ENCODE measurements around the gene RPS14. TPM values are rescaled to one million over a fixed set of nuclear protein-coding genes. Genes with fewer than 3 reads are reported as not detected.

Gene RPS14
- total RNA-seq, 3 donors from 2014 or later (not counting 1 experiment from before 2014, with no cell fraction given) = 1,744 to 2,278 (median 2,016) TPM

DNA sequence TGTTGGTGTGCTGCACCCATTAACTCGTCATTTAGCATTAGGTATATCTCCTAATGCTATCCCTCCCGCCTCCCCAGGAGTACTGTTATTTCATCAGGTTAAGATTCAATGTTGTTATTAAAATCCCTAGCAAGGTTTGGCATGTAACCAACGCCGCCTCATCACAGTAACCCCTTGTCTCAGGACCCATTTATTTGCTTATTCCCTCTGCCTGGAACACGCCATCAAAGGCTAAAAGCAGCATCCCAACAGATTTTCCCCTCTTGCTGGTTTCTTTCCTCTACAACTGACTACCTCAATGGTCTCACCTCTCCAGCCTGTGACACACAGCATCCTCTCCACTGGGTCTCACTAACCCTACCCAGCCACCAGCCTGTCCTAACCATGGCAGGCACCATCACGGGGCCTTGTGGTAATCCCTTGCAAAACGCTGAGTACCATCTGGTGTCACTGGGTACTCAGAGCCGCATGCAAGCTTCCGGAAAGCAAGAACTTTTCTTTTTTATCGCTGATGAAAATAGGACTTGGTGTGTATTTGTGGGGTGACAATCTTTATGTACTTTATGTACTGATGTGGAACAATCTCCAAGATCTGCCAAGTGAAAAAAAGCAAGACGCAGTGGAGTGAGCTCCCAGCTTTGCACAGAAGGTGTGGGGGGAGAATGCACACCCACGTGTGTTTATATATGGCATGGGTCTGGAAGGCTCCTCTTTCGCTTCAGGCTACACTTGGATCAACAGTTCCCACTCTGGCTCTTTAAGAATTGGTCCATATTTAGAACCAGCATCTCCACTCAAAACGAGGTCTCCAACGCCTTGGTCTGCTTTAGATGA, 6.1 kb downstream of the RPS14 start:
- H3K36me3 Mint-ChIP-seq = peaks cover 9% of the 10 kb centered on the region
- H3K9me3 Mint-ChIP-seq = no peaks in the 10 kb centered on the region
- intact Hi-C loops (cut with micrococcal nuclease) = loop anchor here (10.0 kb wide), 1 partner anchor 1331 kb away; the partner anchor contains the start of gene G3BP1
- TF ChIP-seq, protein P1, sequence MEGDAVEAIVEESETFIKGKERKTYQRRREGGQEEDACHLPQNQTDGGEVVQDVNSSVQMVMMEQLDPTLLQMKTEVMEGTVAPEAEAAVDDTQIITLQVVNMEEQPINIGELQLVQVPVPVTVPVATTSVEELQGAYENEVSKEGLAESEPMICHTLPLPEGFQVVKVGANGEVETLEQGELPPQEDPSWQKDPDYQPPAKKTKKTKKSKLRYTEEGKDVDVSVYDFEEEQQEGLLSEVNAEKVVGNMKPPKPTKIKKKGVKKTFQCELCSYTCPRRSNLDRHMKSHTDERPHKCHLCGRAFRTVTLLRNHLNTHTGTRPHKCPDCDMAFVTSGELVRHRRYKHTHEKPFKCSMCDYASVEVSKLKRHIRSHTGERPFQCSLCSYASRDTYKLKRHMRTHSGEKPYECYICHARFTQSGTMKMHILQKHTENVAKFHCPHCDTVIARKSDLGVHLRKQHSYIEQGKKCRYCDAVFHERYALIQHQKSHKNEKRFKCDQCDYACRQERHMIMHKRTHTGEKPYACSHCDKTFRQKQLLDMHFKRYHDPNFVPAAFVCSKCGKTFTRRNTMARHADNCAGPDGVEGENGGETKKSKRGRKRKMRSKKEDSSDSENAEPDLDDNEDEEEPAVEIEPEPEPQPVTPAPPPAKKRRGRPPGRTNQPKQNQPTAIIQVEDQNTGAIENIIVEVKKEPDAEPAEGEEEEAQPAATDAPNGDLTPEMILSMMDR (IDR thresholded peaks at IDR 0.05) = no peak
- Histone ChIP-seq H3K36me3 (ENCODE audit: control insufficient read depth, insufficient read depth, low read length) (peaks cover 48% of the 10 kb centered on the region), H3K4me3 (ENCODE audit: low read length) (no peak overlapping the region), H3K27ac (ENCODE audit: low read length) (no peak overlapping the region), H3K4me1 (ENCODE audit: control insufficient read depth, insufficient read depth, low read length) (peaks cover 19% of the 10 kb centered on the region), H3K27me3 (ENCODE audit: control insufficient read depth, insufficient read depth, low read length) (no peaks in the 10 kb centered on the region), H3K9me3 (ENCODE audit: control insufficient read depth, insufficient read depth, low read length) (no peaks in the 10 kb centered on the region)
- ATAC-seq = no peak
- peaks cover 24 to 41% of the 10 kb centered on the region in 2 donors for H3K4me1 Mint-ChIP-seq
- H3K4me3 Mint-ChIP-seq = no peak overlapping the region
- no peaks in the 10 kb centered on the region for H3K27me3 Mint-ChIP-seq (ENCODE audit: low read depth in 2 of 2)
- no peak for DNase-seq
- WGBS (ENCODE audit: insufficient coverage) = 92% methylated on average over 14 of the region's 15 CpGs
- peak overlapping the region; percentile 37 to 51 for H3K27ac Mint-ChIP-seq

DNA sequence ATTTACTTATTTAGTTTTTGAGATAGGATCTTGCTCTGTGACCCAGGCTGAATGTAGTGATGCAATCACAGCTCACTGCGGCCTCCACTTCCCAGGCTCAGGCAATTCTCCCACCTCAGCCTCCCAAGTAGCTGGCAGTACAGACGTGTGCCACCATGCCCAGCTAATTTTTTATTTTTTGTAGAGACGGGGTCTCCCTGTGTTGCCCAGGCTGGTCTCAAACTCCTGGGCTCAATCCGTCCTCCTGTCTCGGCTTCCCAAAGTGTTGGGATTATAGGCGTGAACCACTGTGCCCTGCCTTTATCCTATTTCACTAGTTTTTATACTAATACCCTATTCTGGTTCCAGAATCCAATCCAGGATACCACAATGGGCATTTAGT, 6.8 kb downstream of the RPS14 start:
- DNase-seq (no peak), ATAC-seq (no peak)
- no peaks in the 10 kb centered on the region for H3K9me3 ChIP-seq (ENCODE audit: control insufficient read depth, insufficient read depth, low read length)
- peaks cover 11% of the 10 kb centered on the region for H3K4me1 ChIP-seq (ENCODE audit: control insufficient read depth, insufficient read depth, low read length)
- peaks cover 48% of the 10 kb centered on the region for H3K36me3 ChIP-seq (ENCODE audit: control insufficient read depth, insufficient read depth, low read length)
- peaks cover 9% of the 10 kb centered on the region for H3K36me3 Mint-ChIP-seq
- H3K9me3 Mint-ChIP-seq = no peaks in the 10 kb centered on the region
- H3K27me3 Mint-ChIP-seq (ENCODE audit: low read depth in 2 of 2) = no peaks in the 10 kb centered on the region
- H3K4me3 ChIP-seq (ENCODE audit: low read length) = no peak overlapping the region
- H3K27ac Mint-ChIP-seq = peak overlapping the region in 1 of 2 donors; percentile 51
- H3K27me3 ChIP-seq (ENCODE audit: control insufficient read depth, insufficient read depth, low read length) = no peaks in the 10 kb centered on the region
- intact Hi-C loops (cut with micrococcal nuclease) = loop anchor here (10.0 kb wide), 1 partner anchor 1332 kb away; the partner anchor contains the start of gene G3BP1
- 90% methylated on average over 6 of the region's 6 CpGs for whole genome bisulfite sequencing (ENCODE audit: insufficient coverage)
- peaks cover 17 to 33% of the 10 kb centered on the region in 2 donors for H3K4me1 Mint-ChIP-seq
- H3K4me3 Mint-ChIP-seq = no peak overlapping the region
- TF ChIP-seq, protein P1 (IDR thresholded peaks at IDR 0.05) = no peak
- H3K27ac ChIP-seq (ENCODE audit: low read length) = no peak overlapping the region

DNA sequence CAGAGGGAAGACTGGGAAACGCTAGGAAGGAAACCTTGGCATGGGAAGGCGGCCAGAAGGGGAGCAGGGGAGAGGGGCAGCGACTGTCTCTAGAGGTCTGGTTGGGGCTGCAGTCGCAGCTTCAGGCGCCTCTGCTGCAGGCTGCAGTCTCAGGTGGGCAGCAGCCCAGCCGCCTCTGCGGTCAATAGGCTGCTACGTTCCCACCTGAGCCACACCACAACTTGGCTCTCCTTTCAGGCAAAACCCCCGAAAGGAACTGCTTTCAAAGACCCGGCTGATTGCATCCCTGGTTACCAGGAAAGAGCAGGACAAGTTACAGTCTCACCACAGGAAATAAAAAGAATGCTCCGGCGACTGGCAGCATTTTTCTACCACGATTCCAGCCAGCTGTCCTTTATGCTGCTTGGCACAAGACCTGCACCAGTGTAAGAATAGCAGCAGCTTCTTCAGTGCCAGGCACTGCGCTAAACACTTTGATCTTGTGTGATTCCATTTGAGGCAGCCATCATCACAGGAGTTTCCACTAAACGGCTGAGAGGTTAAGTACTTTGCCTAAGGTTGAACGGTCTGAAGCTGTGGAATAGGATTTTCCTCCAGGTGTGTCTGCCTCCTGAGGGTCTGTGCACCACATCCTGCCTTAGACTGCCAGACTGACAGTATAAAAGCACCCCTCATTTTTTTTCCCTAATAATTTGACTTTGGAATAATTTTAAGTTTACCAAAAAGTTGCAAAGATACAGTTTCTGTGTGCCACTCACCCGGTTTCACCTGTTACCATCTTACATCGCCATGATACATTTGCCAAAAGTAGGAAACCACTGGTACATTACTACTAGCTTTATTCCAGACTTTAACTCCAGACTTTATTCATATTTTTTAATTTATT, 7.5 kb downstream of the RPS14 start:
- peaks cover 9% of the 10 kb centered on the region for H3K36me3 Mint-ChIP-seq
- Histone ChIP-seq H3K27ac (ENCODE audit: low read length) (no peak overlapping the region), H3K27me3 (ENCODE audit: control insufficient read depth, insufficient read depth, low read length) (no peaks in the 10 kb centered on the region), H3K4me3 (ENCODE audit: low read length) (no peak overlapping the region), H3K4me1 (ENCODE audit: control insufficient read depth, insufficient read depth, low read length) (peaks cover 10% of the 10 kb centered on the region), H3K36me3 (ENCODE audit: control insufficient read depth, insufficient read depth, low read length) (peaks cover 41% of the 10 kb centered on the region), H3K9me3 (ENCODE audit: control insufficient read depth, insufficient read depth, low read length) (no peaks in the 10 kb centered on the region)
- DNase-seq (no peak), ATAC-seq (peak in 1 of 3 donors; percentile 21)
- peaks cover 10 to 27% of the 10 kb centered on the region in 2 donors for H3K4me1 Mint-ChIP-seq
- no peaks in the 10 kb centered on the region for H3K9me3 Mint-ChIP-seq
- no peak overlapping the region for H3K27ac Mint-ChIP-seq
- H3K4me3 Mint-ChIP-seq = no peak overlapping the region
- intact Hi-C loops (cut with micrococcal nuclease) = loop anchor here (10.0 kb wide), 1 partner anchor 1333 kb away; the partner anchor contains the start of gene G3BP1
- H3K27me3 Mint-ChIP-seq (ENCODE audit: low read depth in 2 of 2) = no peaks in the 10 kb centered on the region
- WGBS (ENCODE audit: insufficient coverage) = 74% methylated on average over 18 of the region's 18 CpGs
- TF ChIP-seq, protein P1 (IDR thresholded peaks at IDR 0.05) = no peak

Measured in natural killer cell (primary cell).